ENCODE results near the gene LIN7C. TPM values are rescaled to one million over a fixed set of nuclear protein-coding genes. Genes with fewer than 3 reads are reported as not detected.

The LIN7C gene
- total and polyA plus RNA-seq, 2 of the 13 experiments (the other 11 are each of a cell fraction or from before 2014, with no cell fraction given): 14.8 to 37.2 TPM

GRCh38 chr11:27477831-27478230 is 28.7 kb downstream of the LIN7C start (continued):
- TF ChIP-seq ZHX2 (IDR thresholded peaks at IDR 0.05; ENCODE audit: low read depth) (no peak), ZHX2 (CRISPR knock-in tag; IDR thresholded peaks at IDR 0.05; ENCODE audit: borderline replicate concordance) (no peak), TBX2 (CRISPR knock-in tag; IDR thresholded peaks at IDR 0.05; ENCODE audit: borderline replicate concordance) (no peak)
- TF ChIP-seq, protein P1, sequence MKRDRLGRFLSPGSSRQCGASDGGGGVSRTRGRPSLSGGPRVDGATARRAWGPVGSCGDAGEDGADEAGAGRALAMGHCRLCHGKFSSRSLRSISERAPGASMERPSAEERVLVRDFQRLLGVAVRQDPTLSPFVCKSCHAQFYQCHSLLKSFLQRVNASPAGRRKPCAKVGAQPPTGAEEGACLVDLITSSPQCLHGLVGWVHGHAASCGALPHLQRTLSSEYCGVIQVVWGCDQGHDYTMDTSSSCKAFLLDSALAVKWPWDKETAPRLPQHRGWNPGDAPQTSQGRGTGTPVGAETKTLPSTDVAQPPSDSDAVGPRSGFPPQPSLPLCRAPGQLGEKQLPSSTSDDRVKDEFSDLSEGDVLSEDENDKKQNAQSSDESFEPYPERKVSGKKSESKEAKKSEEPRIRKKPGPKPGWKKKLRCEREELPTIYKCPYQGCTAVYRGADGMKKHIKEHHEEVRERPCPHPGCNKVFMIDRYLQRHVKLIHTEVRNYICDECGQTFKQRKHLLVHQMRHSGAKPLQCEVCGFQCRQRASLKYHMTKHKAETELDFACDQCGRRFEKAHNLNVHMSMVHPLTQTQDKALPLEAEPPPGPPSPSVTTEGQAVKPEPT (CRISPR knock-in tag; IDR thresholded peaks at IDR 0.05; ENCODE audit: low read depth): no peak
- TF ChIP-seq, protein P2, sequence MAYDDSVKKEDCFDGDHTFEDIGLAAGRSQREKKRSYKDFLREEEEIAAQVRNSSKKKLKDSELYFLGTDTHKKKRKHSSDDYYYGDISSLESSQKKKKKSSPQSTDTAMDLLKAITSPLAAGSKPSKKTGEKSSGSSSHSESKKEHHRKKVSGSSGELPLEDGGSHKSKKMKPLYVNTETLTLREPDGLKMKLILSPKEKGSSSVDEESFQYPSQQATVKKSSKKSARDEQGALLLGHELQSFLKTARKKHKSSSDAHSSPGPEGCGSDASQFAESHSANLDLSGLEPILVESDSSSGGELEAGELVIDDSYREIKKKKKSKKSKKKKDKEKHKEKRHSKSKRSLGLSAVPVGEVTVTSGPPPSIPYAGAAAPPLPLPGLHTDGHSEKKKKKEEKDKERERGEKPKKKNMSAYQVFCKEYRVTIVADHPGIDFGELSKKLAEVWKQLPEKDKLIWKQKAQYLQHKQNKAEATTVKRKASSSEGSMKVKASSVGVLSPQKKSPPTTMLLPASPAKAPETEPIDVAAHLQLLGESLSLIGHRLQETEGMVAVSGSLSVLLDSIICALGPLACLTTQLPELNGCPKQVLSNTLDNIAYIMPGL (CRISPR knock-in tag; IDR thresholded peaks at IDR 0.05; ENCODE audit: borderline replicate concordance in 1 of 2, low read depth in 1 of 2): no peak
